Spinal cord (tissue), 10 donors: ENCODE data around the gene PPDPF. TPM values are rescaled to one million over a fixed set of nuclear protein-coding genes. Genes with fewer than 3 reads are reported as not detected.

Experiments used
- DNase-seq, 6 donors: peaks; one replicate each; pipeline versions ENCODE4 v3.0.0 to v3.0.0-alpha.2; 2013 to 2015; ENCODE audit warnings: low spot score in 6 of 6, low read depth in 4 of 6
- H3K27ac ChIP-seq: one replicate; pipeline ENCODE4 v1.5.1; 2013; ENCODE audit warnings: low read depth, low read length, control low read depth
- H3K27me3 ChIP-seq: one replicate; pipeline ENCODE4 v1.6.1; 2013; ENCODE audit warnings: low read length; ENCODE audit not compliant: control insufficient read depth, insufficient read depth
- H3K36me3 ChIP-seq: one replicate; pipeline ENCODE4 v1.6.1; 2013; ENCODE audit warnings: low read length; ENCODE audit not compliant: control insufficient read depth, insufficient read depth
- H3K4me1 ChIP-seq: one replicate; pipeline ENCODE4 v1.6.1; 2013; ENCODE audit warnings: low read length; ENCODE audit not compliant: control insufficient read depth, insufficient read depth
- H3K4me3 ChIP-seq: one replicate; pipeline ENCODE4 v1.5.1; 2013; ENCODE audit warnings: low read depth, low read length, control low read depth
- H3K9me3 ChIP-seq: one replicate; pipeline ENCODE4 v1.6.1; 2013; ENCODE audit warnings: low read length; ENCODE audit not compliant: control insufficient read depth, insufficient read depth
- WGBS: methylation state at CpG from one replicate; pipeline ENCODE4 v1.1.5; 2013; ENCODE audit warnings: missing lambda C conversion rate; ENCODE audit not compliant: insufficient coverage; 5-methylcytosine and 5-hydroxymethylcytosine counted together
- polyA plus RNA-seq, 2 donors: library from polyadenylated mRNA; unstranded; fragments of 120-200 nt; gene quantifications; one replicate each; pipeline ENCODE4 v1.2.1, GENCODE V29; 2013; ENCODE audit not compliant: insufficient read length in 2 of 2
- total RNA-seq, 2 donors: library from RNA; depleted of rRNA in 1 of 2; stranded (reverse); fragments of 120-200 nt in 1 of 2; fragments of >200 nt in 1 of 2; gene quantifications; one replicate each; pipeline versions ENCODE4 v1.2.3 to v1.2.4, GENCODE V29; 2013 to 2014
- donor health status: healthy.

The PPDPF gene
- total and polyA plus RNA-seq, 4 donors, result 19.9 to 467 (median 266) TPM

DNA sequence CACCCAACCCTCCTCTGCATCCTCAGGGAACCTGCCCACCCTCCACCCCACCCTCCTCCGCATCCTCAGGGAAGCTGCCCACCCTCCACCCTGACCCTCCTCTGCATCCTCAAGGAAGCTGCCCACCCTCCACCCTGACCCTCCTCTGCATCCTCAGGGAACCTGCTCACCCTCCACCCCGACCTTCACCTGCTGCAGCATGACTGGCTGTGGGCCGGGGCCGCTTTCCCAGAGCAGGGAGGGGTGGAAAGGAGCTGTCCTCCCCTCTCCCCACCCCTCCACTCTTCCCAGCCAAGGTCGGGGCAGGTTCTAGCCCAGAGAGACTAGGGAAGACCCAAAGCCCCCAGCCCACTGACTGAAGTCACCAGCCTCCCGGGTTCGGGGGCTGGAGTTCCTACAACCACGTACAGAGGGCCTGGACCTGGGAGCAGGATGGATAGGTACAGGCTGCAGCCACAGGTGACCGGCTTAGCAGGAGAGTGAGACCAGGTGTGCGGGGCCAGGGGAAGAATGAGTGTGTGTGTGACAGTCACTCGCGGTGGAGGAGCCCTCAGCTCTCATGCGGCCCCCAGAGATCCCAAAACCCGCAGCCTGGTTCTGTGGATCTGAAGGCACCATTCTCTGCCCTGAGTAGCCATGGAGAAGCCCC is 33.3 kb upstream of the PPDPF start:
- no peak for DNase-seq
- no peak overlapping the region for H3K27ac ChIP-seq
- peaks cover 11% of the 10 kb centered on the region for H3K27me3 ChIP-seq
- H3K36me3 ChIP-seq, result peaks cover 51% of the 10 kb centered on the region
- 65% methylated on average over 8 of the region's 14 CpGs for WGBS
- no peak overlapping the region for H3K4me3 ChIP-seq
- peaks cover 32% of the 10 kb centered on the region for H3K4me1 ChIP-seq
- H3K9me3 ChIP-seq, result no peaks in the 10 kb centered on the region

DNA sequence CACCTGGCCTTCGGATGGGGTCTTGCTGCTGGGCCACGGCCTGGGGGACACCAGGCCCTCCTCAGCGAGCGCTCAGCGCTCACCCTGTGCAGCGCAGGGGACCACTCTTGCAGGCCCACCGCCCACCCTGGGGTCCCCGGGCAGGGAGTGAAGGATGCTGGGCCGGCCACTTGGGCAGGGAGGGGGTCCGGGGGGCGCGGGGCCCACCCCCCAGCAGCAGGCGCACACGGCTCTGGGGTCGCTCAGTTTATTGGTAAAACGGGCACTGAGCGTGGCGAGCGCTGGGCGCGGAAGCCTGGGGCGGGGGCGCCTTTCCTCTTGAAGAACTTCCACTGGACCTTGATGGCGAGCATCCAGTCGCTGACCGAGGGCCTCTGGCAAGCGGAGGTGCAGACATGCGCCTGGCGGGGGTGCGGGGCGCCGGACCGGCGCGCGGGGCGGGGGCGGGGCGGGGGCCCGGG is 32.8 kb upstream of the PPDPF start:
- H3K27me3 ChIP-seq, result peaks cover 11% of the 10 kb centered on the region
- WGBS, result 18% methylated on average over 39 of the region's 40 CpGs
- H3K4me3 ChIP-seq, result no peak overlapping the region

GRCh38 chr20:63488315-63489251 is 32.0 kb upstream of the PPDPF start:
- no peak for DNase-seq
- H3K4me3 ChIP-seq, result no peak overlapping the region
- WGBS, result 24% methylated on average over 83 of the region's 83 CpGs
- peaks cover 64% of the 10 kb centered on the region for H3K36me3 ChIP-seq
- peaks cover 18% of the 10 kb centered on the region for H3K4me1 ChIP-seq
- no peaks in the 10 kb centered on the region for H3K9me3 ChIP-seq
- H3K27ac ChIP-seq, result no peak overlapping the region
- H3K27me3 ChIP-seq, result peaks cover 11% of the 10 kb centered on the region

More for the DNA sequence above, 32.8 kb upstream of the PPDPF start:
- DNase-seq, result no peak
- Histone ChIP-seq H3K9me3 (no peaks in the 10 kb centered on the region), H3K27ac (no peak overlapping the region), H3K4me1 (peaks cover 26% of the 10 kb centered on the region), H3K36me3 (peaks cover 56% of the 10 kb centered on the region)

DNA sequence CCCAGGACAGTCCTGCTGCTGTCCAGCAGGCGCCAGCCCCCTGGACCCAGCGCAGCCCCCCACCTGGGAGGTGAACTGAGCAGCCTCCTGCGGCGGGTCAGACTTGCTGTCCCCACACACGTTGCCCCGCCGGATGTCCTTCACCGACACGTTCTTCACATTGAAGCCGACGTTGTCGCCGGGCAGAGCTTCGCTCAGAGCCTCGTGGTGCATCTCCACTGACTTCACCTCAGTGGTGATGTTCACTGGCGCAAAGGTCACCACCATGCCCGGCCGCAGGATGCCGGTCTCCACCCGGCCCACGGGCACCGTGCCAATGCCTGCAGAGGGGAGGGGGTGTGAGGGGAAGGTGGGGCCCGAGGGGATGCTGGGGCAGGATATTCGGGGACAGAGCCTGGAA is 30.1 kb upstream of the PPDPF start:
- Histone ChIP-seq H3K9me3 (no peaks in the 10 kb centered on the region), H3K36me3 (peaks cover 82% of the 10 kb centered on the region), H3K4me3 (no peak overlapping the region), H3K27ac (no peak overlapping the region), H3K4me1 (peaks cover 12% of the 10 kb centered on the region), H3K27me3 (peaks cover 11% of the 10 kb centered on the region)
- WGBS, result 86% methylated on average over 24 of the region's 24 CpGs
- no peak for DNase-seq

DNA sequence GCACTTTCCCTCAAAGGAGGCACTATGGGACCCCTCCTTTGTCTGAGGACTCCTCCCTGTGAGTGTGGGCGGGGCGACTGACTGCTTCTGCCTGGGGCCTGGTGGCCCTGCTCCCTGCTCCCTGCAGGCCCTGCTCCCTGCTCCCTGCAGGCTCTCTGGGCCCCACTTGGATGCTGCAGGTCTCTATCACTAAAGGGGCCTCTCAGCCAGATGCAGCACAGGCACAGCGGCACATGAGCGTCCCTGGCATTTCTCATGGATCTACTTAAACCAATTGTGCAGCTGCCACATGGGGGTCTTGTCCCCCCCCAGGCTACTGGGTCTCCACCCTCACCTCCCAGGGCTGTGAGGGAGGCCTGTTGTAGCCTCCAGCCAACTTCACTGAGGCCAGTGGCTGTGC is 29.5 kb upstream of the PPDPF start:
- no peak for DNase-seq
- Histone ChIP-seq H3K4me3 (no peak overlapping the region), H3K9me3 (no peaks in the 10 kb centered on the region), H3K27me3 (peaks cover 11% of the 10 kb centered on the region), H3K27ac (no peak overlapping the region), H3K4me1 (peaks cover 19% of the 10 kb centered on the region), H3K36me3 (peaks cover 89% of the 10 kb centered on the region)
- WGBS, result 78% methylated on average over 4 of the region's 4 CpGs

DNA sequence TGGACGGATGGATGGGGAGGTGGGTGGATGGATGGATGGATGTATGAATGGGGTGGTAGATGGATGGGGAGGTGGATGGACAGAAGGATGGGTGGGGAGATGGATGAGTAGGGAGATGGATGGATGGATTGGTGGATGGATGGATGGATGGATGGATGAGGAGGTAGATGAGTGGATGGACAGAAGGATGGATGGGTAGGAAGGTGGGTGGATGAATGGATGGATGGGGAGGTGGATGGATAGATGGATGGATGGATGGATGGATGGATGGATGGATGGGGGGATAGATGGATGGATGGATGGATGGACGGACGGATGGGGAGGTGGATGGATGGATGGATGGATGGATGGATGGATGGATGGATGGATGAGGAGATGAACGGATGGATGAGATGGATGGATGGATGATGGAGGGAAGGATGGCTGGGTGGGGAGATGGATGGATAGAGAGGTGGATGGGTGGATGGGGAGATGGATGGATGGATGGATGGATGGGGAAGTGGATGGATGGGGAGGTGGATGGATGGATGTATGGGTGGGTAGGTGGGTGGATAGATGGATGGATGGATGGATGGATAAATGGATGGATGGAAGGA is 28.8 kb upstream of the PPDPF start:
- Histone ChIP-seq H3K27ac (no peak overlapping the region), H3K4me3 (no peak overlapping the region), H3K4me1 (peaks cover 25% of the 10 kb centered on the region), H3K36me3 (peaks cover 91% of the 10 kb centered on the region), H3K9me3 (no peaks in the 10 kb centered on the region), H3K27me3 (peaks cover 15% of the 10 kb centered on the region)
- DNase-seq, result no peak
- 73% methylated on average over 4 of the region's 4 CpGs for WGBS

DNA sequence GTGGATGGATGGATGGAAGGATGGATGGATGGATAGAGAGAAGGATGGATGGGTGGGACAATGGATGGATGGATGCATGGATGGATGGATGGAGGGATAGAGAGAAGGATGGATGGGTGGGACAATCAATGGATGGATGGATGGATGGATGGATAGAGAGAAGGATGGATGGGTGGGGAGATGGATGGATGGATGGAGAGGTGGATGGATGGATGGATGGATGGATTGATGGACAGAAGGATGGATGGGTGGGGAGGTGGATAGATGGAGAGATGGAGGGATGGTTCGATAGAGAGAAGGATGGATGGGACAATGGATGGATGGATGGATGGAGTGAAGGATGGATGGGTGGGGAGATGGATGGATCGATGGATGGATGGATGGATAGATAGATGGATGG is 28.0 kb upstream of the PPDPF start:
- WGBS, result 97% methylated on average over 2 of the region's 2 CpGs
- Histone ChIP-seq H3K9me3 (no peaks in the 10 kb centered on the region), H3K27me3 (peaks cover 12% of the 10 kb centered on the region), H3K4me3 (no peak overlapping the region), H3K4me1 (peaks cover 33% of the 10 kb centered on the region), H3K36me3 (peaks cover 92% of the 10 kb centered on the region), H3K27ac (no peak overlapping the region)
- DNase-seq, result no peak

GRCh38 chr20:63492982-63493381 is 27.6 kb upstream of the PPDPF start:
- H3K36me3 ChIP-seq, result peaks cover 92% of the 10 kb centered on the region
- H3K27ac ChIP-seq, result no peak overlapping the region
- H3K9me3 ChIP-seq, result no peaks in the 10 kb centered on the region
- H3K4me3 ChIP-seq, result no peak overlapping the region
- peaks cover 14% of the 10 kb centered on the region for H3K27me3 ChIP-seq
- H3K4me1 ChIP-seq, result peaks cover 38% of the 10 kb centered on the region
- no peak for DNase-seq
- WGBS, result 91% methylated on average over 13 of the region's 14 CpGs

DNA sequence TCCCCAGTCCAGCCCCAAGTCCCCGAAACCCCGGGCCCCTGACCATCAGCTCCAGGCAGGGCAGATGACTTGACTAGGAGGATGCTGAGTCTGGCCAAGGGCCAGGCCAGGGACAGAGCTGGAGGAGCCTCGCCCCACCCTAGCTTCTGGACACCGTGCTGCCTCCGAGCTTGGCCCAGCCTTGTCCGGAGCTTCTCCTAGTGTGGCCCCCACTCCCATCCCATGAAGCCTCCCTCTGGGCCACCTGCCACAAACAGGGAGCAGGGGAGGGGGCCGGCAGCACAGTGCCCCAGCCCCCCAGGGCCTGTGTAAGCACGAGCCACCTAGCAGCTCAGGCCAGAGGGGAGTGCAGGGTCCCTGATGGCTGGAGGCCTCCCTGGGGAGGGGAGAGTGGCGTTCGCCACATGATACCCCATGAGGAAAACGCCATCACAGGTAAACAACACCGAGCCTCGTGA is 27.0 kb upstream of the PPDPF start:
- Histone ChIP-seq H3K4me1 (peaks cover 40% of the 10 kb centered on the region), H3K4me3 (no peak overlapping the region), H3K27me3 (peaks cover 16% of the 10 kb centered on the region), H3K36me3 (peaks cover 91% of the 10 kb centered on the region), H3K27ac (no peak overlapping the region), H3K9me3 (no peaks in the 10 kb centered on the region)
- 74% methylated on average over 9 of the region's 13 CpGs for WGBS
- no peak for DNase-seq
